GM19324 (cell line): ENCODE results near the gene RBM19.

Source experiments
- ATAC-seq: cut with Tn5 transposase; IDR thresholded peaks from one replicate; pipeline ENCODE4 v1.9.1; 2021; ENCODE audit warnings: mild to moderate bottlenecking, moderate library complexity; ENCODE audit not compliant: unreplicated experiment, low FRiP score

The RBM19 gene

DNA sequence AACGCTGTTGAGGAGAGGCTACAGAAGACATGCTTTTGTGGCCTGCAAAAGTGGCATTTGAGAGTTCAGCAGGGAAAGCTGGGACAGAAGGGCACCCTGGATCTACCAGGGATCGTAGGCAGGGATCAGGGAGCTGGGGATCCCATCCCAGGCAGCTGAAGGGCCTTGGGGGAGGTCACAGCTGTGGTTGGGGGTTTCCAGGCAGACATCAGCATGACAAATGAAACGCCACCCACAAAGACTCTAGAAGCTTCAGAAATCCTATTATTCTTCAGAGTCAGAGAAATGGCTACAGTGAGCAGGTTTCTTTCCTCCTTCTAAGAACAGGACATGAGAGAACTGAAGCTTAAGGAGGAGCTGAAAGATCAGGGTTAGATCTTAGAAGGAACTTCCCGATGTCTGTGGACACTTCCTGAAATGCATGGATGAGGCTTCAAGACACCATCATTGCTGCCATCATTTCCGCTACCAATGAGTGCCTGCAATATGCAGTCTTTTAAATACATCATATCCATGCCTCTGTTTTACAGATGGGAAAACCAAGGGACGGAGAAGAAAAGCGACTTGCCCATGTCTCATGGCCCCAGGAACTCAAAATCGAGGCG is 104.3 kb downstream of the RBM19 start:
- no peak for ATAC-seq

DNA sequence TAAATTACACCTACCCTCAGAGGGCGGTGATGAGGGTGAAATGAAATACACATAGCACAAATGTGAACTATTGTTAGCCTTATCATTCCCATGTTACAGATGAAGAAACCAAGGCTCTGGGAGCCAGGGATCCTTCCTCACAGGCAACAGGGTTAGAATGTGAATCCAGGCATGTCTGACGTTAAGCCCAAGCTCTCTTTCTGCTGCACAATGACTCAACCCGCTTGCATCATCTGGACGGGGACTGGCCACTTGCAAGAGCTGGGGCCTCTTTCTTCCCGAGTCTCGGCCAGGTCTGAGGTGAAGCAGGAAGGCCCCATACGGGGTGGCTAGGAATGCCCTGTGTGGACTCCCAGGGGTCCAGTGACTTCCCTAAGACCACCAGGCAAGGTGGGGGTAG is 105.2 kb downstream of the RBM19 start:
- ATAC-seq = no peak

DNA sequence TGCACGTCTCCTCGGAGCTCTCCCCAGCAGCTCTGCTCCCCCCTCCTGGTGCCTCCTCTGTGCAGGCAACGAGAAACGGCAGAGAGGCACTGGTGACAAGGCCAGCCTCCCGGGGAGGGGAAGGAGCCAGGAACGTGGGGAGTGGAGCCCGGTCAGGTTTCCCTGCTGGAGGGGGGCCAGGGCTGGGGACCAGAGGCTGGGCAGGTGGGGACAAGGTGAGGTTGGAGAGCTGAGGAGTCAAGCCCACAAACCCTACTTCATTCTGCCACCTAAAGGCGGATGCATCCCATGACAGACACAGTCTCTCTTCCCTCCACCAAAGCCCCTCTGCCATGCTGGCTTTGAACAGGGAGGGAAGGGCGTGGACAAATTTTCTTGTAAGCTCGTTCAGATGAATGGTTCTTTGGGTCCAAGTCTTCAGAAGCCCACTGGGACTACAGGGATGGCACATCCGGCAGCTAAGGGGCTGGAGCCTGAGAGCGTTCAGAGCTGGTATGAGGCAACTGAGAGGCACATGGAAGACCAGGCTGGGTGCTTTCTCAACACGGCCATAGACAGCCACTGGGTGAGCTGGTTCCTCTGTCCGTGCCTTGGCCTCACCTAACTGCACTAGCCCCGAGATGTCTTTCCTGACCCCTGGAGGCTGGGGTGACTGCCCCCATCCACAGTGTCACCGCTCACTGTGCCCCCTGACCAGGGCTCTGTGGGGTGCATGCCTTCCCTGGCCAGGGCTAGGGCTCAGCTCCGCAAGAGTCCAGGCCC is 105.9 kb downstream of the RBM19 start:
- ATAC-seq = no peak

DNA sequence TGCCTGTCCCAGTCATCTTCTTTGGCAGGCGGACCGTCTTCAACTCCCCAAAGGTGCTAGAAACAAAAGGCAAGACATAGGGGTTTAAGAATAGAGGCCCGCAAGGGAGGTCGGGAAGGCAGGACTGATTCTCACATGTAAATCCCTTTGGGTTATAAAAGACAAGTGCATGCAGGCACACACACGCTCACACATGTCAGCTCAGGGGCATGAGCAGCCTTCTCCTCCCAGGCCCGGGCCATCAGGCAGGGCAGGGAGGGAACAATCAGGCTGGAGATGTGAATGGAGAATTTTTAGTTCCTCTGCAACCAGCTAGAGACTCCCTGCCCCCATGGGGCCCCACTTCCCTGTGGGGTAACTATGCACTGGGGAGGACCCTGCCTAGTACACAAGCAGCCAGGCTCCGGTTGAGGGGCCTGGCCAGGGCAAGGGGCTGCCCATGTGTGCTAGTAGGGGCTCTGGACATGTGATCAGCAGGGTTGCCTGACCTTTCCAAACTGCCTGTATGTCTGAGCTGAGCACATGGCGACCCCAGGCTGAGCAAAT is 107.2 kb downstream of the RBM19 start:
- no peak for ATAC-seq

GRCh38 chr12:113857371-113857770 is 108.8 kb downstream of the RBM19 start:
- no peak for ATAC-seq

- no peak for ATAC-seq
These were observed 110.1 kb downstream of the RBM19 start for GRCh38 chr12:113855998-113856397.

GRCh38 chr12:113854385-113855142 is 111.6 kb downstream of the RBM19 start:
- ATAC-seq = no peak

- ATAC-seq = no peak
These were observed 112.6 kb downstream of the RBM19 start for GRCh38 chr12:113853491-113853890.

- no peak for ATAC-seq
These were observed 113.2 kb downstream of the RBM19 start for GRCh38 chr12:113852695-113853490.

DNA sequence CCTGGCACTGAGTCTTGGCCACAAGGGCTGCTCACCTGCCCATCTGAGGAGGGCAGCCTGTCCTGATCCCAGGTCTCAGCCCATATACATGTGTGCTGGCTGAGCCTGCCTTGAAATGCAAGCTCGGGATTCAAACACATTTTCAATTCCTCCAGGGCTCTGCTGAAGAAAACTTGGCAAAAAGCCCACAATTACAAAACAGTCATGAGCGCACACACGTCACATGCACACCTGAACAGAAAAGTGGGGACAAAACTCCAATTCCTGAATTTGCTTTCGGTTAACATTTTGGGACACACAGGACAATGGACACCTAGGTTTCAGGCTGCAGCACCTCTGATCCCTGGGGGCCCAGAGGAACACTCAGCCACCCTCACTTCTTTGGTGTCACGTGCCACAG is 113.9 kb downstream of the RBM19 start:
- ATAC-seq = no peak

DNA sequence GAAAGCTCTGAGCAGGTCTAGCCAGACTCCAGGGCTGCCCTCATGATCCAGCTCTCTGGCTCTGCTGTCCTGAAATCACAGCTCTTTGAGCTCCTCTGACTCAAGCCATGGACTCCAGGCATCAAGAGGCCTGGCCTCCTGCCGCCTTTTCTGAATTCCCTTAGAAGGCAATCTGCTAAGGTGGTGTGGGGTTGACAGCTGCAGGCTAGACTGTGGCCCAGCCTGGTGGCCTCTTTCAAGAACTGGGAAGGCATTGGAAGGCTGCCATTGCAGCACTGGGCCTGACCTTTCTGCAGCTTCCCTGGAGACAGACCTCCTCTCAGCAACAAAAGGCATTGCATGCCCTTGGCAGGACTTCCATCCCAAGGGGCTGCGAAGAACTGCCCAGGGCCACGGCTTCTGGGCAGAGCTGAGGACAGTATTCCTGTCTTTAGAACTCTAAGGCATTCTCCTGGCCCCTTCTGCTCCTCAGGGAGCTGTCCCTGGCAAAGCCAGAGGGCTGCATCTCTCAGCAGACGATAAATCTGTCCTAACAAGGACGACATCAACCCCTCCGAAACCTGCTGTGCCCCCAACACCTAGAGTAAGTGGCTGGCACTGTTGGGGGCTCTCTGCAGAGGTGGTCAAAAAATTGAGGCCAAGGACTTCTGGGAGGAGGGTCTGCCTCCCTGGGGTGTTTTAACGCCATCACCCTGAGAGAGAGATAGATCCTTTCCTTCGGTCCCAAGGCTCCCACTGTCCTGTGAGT is 115.6 kb downstream of the RBM19 start:
- ATAC-seq = no peak

DNA sequence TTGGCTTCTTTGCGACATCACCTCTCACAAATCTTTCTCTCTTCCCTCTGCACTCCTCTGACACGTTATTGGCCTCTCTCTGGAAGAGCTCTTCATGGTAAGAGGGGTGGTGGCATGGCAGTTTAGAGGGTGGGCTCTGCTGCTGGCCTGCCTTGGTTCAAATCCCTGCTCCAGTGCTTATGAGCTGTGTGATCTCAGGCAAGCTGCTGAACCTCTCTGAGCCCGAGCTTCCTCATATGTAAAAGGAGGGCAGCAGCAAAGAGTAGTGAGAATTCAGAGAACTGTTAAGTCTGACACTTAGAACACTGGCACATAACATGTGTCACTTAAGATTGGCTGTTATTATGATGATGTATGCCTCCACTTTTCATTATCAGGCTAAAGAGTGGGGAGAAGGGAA is 118.3 kb downstream of the RBM19 start:
- ATAC-seq = no peak

DNA sequence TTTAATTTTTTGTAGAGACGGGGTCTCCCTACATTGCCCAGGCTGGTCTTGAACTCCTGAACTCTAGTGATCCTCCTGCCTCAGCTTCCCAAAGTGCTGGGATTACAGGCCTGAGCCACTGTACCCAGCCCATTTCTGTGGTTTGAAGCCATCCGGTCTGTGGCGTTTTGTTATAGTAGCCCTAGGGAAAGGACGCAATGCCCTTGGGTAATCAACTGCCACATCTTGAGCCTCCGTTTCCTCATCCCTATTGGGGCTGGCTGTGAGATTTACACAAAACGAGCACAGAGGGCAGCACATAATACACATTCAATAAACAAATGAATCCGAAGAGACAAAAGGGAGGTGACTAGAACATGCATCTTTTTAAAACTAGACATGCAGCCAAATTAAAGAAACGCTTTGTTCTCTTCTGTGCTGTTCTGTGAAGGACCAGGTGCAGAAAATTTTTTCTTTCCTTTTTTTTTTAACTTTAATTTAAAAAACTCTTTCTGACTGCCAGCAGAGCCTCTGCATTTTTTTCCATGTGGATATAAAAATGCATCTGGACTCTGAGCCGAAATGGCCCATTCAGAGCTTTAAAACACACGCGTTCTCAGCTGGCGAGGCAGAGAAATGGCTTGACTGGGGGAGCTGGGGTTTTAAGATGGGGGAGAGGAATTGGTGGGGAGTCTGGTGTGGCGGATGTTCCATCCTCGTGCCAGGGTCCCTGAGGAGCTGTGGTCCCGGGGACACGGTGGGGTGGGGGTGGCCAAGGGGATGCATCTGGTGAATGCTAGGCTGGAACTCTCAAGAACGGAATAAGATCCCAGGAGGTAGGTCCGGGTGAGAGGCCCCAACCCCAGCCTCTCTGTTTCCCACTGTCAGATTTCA is 119.0 kb downstream of the RBM19 start:
- ATAC-seq = no peak

GRCh38 chr12:113845900-113846674 is 120.0 kb downstream of the RBM19 start:
- ATAC-seq = no peak

DNA sequence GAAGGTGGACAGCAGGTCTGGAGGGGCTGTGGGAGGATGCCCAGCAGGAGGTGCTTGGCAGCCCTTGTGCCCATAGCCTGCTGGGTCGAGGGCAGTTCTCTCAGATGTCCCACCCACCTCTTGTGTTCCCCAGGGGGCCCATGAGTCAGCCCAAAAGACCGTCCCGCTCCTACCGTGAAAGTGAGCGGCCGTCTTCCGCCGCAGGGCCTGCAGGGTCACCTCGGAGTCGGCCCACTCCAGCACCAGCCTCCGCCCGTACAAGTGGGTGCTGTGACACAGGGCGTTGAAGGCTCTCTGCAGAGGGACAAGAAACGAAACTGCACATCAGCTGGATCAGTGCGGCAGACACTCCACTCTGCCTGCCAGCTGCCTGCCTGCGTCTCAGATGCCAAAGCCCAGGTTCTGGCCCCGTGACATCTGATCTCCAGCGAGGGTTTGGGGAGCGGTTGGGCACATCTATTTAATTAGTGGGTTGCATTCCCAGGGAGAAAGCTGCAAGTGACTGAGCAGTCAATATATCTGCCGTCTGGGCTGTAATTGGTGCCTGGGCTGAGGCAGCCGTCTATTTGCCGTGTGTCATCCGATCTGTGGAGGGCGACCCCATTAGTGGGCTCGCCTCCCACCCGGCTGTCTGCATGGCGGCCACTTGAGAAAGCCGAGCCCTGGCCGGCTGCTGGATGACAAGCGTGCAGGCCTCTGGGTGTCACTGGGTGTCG is 121.5 kb downstream of the RBM19 start:
- ATAC-seq = no peak

GRCh38 chr12:113842699-113843098 is 123.4 kb downstream of the RBM19 start:
- no peak for ATAC-seq

DNA sequence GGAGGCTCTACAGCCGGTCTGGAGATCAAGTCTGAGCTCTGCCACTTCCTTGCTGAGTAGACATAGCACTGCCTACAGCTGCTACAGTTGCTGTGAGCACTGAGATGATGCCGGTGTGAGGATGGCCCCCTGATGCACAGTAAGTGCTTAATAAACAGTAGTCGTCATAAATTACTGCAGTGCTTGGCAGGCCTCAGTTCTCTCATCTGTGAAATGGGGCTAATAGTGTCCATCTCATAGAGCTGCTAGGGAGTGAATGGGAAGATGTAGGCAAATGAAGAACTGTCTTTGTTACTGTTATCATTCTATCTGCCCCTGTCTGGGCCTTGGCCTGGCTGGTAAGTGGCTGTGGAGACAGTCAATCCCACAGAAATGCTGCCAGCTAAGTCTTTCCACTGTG is 124.3 kb downstream of the RBM19 start:
- ATAC-seq = no peak
